HG03108 (cell line): Measurements from ENCODE around the gene GLB1L2.

ENCODE experiments used
- ATAC-seq: cut with Tn5 transposase; IDR thresholded peaks from one replicate; pipeline ENCODE4 v1.9.1; 2021; ENCODE audit warnings: moderate library complexity; ENCODE audit not compliant: unreplicated experiment

Gene GLB1L2

GRCh38 chr11:134383576-134384221, 51.9 kb downstream of the GLB1L2 start:
- ATAC-seq = no peak

- ATAC-seq = no peak
Measured at GRCh38 chr11:134384406-134384805, 52.6 kb downstream of the GLB1L2 start.

DNA sequence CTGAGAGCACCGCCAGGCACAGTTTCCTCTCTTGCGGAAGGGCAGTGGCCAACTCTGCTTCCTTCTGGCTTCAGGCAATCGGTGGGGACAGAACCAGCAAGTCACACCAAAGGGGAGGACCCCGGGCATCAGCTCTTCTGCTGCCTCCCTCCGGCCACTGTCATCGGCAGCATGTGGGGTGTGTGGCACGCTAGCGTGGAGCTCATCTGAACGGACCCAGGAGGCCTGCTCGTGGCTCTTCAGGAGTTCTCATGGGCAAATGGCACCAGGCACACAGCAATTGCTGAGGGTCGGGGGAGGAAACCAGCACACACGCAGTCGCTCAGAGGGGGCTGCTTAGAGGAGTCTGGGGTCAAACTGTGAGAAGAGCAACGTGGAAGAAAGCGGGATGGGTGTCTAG, 53.4 kb downstream of the GLB1L2 start:
- ATAC-seq = no peak

GRCh38 chr11:134385774-134386565, 54.2 kb downstream of the GLB1L2 start:
- no peak for ATAC-seq

GRCh38 chr11:134386945-134387344, 55.2 kb downstream of the GLB1L2 start:
- no peak for ATAC-seq

DNA sequence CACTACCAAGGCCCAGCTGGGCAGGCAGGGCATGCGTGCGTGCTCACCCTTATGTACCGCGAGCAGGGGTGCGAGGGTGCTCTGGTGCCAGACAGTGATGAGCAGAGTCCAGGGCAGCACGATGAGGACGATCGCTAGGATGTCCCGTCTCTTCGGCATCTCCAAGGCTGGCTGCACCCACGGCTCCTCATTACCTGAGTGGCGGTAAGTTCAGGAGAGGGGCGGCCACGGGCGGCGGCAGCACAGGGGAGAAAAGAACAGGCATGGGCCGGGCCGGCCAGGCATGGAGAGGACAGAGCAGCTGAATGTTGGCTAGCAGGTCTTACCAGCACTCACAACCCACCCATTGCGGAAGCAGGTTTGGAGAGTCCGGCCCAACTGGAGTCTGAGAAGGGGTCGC, 55.7 kb downstream of the GLB1L2 start:
- no peak for ATAC-seq

- ATAC-seq = no peak
Measured at GRCh38 chr11:134388590-134388989, 56.8 kb downstream of the GLB1L2 start.

DNA sequence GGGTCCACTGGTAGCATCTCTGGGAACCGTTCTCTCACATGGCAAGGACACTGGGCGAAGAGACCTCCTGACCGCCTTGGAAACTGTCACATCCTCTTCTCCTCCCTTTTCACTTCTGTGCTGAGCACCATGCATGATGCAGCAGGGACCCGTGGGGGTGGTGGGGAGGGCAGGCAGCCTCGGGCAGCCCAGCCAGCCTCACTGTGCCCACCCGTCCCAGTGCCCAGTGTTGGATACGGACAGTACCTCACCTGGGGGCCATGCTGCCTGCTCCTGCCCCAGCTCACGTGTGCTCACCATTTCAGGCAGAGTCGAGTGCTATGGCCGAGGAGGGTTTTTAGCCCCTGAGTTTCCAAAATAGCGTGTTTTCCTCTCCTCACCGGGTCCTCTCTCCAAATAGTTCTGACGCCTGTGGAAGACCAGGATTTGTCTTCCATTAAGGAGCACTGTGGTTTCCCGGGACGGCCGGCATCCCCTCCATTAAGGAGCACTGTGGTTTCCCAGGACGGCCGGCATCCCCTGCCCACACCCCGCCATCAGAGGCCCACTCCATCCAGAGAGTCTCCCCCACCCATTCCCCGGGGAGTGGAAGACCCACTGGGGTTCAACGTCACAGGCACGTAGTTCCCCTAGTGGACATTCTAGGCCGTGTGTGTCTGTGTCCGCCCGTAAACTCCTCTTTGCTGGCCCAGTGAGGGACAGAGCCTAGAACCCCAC, 57.8 kb downstream of the GLB1L2 start:
- no peak for ATAC-seq

DNA sequence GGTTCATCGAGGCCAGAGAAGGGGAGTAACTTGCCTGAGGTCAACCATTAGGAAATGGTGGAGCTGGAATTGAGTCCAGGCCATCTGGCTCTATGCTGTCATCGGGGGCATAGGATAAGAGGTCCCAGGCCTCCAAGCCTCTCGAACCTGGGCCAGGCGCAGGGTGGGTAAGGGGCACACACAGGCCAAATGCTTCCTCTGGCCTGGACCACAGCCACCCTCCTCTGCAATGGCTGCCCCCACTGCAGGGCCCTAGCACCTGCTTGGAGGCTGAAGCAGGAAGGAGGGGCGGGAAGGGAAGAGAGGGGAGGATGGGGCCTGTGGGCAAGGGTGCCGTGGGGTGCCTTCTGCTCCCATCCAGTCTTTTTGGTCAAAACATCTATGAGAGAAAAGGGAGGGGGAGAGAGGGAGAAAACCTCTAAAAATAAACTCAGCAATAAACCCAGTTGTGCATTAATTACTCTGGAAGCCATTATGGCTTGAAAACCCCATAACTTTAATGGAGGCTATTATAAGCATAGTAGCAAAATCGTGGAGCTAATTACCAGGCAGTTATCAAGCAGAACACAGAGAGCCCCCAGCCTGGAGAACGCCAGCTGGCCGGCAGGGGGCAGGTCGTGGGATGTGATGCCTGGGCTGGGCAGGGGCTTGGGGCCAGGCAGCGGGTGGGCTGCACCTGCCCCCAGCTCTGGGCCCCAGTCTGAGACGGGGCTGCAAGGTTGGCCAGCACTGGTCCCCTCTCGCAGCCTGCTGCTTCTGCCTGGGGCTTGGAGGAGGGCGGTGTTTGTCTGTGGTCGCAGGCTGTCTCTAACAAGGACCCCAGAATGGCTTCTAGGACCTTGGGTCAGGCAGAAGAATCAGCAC, 59.1 kb downstream of the GLB1L2 start:
- no peak for ATAC-seq

DNA sequence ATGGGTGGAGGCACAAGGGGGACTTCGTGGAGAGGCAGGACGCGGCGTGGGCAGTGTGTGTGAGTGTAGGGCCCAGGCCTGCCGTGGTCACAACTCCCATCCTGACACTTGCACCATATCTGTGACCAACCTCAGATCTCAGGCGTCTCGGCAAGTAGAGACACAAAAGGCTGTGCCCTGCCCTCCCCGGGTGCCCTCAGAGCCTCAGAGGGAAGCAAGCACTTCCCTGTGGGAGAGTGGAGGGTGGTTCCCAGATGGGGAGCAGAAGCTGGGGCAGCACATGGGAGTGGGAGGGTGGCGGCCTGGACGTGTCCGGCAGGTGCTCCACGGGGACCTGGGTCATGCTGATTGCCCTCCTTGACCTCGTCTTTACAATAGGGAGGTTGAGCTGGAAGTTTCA, 59.9 kb downstream of the GLB1L2 start:
- no peak for ATAC-seq

GRCh38 chr11:134392953-134393615, 61.3 kb downstream of the GLB1L2 start:
- ATAC-seq = no peak

DNA sequence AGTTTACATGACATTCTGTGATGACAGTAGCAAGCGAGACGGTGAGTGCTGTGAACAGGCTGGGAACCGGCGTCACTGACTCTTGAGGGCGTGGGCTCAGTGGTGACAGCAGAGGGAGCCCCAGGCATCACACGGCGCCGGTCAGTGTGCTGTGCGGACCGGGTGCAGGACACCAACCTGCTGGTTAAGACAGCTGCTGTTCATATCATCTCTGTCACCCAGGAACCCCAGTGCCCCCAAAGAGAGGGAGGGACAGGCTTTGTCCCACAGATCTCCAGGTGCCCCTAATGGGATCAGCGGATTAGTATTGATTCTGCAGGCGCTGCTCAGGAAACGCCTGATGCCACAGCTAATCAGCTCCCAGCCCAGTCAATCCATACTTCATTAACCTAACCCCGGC, 61.9 kb downstream of the GLB1L2 start:
- no peak for ATAC-seq

GRCh38 chr11:134394311-134394710, 62.5 kb downstream of the GLB1L2 start:
- ATAC-seq = no peak

DNA sequence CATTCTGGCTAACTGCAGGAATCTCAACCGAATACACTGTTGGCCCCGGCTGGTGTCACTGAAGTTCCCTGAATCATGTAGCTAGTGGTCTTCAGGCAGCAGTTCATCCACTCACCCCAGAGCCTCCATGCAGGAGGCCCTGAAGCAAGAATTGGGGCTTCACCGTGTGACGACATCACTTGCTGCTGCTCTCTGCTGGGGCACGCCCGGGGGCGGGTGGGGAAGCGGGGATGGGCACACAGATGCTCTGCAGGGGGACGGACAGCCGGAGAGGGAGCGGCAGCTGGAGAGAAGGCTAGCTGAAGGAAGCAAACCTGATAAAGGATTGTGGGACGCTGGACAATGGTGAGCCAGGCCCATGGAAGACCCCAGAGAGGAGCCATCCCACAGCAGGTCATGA, 63.2 kb downstream of the GLB1L2 start:
- ATAC-seq = no peak

GRCh38 chr11:134397304-134398078, 65.7 kb downstream of the GLB1L2 start:
- no peak for ATAC-seq

GRCh38 chr11:134398079-134398444, 66.3 kb downstream of the GLB1L2 start:
- no peak for ATAC-seq

DNA sequence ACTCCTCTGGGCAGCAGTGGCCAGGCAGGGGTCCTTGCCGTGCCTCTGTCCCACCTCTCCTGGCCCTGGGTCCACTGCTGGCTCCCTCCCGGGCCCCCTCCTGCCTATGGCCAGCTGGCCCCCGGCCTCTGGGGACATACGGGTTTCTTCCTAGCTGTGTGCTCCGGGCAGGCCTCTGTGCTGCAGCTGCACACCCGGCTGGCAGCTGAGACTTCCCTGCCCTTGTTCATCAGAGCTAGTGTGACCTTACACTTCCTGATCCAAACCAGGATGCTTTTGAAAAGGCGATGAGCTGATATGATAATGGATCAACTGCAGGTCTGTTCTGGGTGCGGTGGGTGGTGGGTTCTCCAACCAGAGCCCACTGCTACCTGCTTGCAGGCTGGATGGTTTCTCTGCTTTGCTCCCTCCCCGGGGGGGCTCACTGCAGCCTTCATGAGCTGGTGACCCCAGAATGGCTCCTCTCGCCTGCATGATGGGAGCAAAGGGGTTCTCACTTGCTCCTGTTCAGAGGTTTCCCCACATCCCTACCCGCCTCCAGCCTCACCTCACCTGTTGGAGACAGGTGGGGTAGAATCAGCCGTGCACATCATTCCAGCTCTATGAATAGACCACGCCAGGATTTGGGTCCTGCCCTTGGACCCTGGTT, 67.0 kb downstream of the GLB1L2 start:
- no peak for ATAC-seq

DNA sequence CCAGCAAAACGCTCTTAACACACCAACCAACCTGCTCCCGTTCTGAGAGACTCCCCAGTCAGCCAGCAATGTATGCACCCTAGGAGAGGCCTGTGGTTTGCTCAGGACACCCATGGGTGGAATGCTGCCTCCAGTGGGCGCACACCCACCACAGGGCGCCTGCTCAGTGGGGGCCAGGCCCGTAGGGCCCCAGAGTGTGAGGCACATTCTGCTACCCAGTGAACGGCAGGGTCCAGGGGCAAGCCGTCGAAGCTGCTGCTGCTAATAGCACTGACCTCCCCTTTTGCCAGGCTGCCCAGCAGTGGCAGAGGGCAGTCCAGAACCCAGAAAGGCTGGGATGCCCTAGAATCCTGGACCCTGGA, 67.5 kb downstream of the GLB1L2 start:
- no peak for ATAC-seq

DNA sequence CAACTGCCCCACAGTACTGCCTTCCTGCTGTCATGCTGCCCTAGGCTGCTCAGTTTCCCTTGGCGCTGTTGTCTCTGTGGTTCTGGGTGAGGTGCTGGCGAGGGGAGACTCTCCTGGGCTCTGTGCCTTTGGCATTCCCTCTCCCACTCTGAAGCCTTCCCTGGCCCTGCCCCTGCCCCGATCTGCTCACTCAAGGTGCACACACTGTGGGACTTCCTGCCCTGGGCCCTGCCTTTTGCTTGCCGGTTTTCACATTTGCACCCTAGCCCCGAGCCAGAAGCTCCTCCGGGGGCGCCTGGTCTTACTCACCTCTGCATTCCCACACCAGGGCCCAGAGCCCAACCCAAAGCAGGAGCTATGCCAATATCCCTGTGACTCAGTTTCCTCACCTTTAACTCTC, 68.2 kb downstream of the GLB1L2 start:
- ATAC-seq = no peak
